Measurements from ENCODE around the gene GASK1A.
A peak's percentile ranks its signal among the peaks of the same experiment; 100 is the strongest.

Gene GASK1A

DNA sequence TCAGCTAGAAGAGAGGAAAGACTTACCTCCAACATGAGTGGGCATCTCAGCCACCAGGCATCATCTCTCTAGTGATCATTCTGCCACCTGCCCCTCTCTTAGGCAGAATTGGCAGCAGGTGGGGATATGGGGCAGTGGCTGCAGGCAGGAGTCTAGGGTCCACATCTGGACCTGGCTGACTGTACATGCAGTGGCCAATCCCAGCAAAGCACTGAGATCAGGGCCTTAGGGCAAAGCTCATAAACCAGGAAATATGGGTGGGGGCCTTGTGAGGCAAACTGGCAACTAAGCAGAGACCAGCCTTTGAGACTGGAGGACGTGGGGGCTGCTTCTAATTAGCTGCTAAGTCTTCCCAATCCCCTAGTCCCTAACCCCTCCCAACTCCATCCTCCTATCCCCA is 113.9 kb downstream of the GASK1A start:
- DNase-seq: no peak

DNA sequence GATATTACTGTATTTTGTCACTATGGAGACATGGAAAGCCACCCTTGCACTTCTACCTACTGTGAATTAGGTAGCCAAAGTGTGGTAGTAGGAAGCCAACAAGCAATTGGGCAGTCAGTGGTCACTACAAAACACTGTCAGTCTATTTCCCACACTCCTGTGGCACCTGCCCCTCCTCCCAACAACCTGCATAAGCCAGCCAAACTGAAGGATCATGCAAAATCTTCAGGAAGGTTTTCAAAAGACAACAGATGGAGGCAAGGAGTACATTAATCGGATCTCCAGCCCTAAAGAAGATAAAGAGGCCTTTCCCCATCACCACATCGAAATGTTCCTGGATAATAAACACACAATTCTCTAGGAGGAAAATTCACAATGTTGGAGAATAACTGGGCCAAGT is 114.9 kb downstream of the GASK1A start:
- no peak for DNase-seq

DNA sequence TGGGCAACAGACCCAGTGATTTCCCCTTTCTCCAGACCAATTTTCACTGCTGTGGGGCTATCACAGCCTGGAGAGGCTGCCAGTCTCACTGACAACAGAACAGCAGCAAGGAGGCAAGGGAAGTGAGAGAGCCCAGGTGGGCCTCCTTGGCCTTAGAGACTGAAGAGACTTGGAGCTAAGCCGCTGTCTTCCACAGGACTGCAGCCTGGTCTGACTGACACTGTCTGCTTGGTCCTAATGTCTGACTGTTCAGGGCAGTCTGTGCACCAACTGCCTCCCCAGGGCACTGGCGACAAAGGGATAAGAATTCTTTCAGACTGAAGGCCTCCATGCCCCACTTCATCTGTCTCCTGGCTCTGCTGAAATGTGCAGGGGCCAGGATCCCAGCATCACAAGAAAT is 115.3 kb downstream of the GASK1A start:
- no peak for DNase-seq

DNA sequence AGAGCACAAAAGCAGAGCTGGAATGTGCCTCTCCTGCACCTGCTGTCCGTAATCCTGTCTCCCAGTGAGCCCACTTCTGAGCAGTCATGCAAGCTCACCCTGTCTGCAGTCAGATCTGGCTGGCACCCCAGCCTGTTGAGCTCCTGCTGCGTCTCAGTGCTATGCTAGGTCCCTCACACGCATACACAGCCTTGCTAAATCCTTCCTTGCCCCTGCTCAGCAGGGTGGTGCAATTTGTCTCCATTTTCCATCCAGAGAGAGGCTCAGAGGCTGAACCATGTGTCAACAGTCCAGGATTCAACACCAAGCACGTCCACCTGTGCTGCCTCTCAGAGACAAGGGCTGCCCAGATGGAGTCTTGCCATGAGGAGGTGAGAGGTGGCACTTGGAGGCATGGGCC is 115.7 kb downstream of the GASK1A start:
- DNase-seq: no peak

DNA sequence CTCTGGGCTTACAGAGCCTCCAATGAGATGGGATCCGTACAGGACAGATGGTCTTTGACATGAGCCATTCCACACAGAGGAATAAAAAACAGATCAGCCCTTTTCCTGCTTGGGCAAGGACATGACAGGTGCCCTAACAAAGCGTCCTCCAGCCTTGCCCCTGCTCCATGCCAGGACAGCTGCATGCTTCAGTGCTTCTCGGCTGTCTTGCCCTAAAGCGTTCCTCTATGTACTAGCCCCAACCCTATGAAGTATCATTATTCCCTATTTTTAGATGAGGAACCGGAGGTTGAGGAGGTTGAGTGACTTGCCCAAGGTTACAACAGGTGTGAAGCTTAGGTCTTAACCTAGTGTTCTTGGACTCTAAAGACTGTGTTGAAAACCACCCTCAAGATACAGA is 116.3 kb downstream of the GASK1A start:
- DNase-seq: no peak

DNA sequence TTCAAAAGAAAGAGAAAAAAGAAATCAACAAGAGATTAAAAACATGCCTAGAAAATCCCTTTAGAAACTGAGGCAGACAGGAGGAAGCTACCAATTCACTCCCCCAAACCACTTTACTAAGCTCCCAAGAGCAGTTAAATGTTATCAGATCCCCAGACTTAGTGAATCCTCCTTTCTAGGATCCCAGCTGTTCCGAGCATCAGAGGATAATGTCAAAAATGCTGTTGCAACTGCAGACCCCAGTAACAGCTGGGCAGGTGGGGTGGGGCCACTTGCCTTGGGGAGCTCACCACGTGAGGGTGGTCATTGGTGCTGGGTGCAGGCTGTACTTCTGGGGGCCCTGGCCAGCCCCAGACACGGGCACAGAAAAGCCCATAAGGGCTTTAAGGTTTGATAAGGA is 117.7 kb downstream of the GASK1A start:
- no peak for DNase-seq

DNA sequence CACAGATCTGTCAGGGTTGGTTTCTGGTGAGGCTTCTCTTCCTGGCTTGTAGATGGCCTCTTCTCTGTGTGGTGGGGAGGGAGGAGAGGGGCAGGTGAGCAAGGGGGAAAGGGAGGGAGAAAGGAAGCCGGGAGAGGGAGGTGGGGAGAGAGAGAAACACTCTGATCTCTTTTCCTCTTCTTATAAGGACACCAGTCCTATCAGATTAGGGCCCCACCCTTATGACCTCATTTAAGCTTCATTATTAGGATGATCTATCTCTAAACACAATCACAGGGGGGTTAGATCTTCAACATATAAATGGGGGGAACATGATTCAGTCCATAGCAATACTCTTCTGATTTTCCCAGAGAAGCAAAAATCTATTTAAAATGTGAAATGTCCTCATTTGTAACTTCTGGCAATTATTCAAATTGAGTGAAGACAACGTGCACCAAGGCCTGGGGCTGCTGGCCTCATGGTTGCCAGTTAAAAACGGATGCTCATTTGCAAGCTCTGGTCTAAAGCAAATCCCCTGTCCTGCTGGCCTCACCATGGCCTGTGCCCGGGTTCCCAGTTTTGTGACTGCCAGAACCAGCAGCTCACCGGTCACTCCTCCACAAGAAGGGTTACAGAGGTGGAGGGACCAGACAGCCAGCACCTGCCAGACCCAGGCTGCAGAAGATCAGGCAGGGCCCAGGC is 118.4 kb downstream of the GASK1A start:
- DNase-seq: no peak

DNA sequence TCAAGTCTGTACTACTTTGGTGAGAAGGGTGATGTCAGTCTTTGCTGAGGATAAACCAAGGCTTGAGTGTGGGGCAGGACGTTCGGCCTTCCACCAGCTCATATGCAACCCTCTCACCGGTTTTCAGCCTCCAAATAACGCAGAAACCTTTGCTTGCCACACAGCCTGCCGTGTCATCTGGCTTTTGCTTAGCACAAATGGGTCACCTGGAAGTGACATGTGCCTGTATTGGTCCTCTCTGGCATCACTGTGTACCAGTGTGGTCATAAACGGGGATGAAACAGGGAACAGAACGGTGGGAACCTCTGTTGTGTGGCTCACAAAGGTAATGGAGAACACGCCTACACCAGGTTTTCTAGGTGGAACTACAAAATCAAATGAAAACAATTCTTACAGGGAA is 119.7 kb downstream of the GASK1A start:
- DNase-seq: no peak

DNA sequence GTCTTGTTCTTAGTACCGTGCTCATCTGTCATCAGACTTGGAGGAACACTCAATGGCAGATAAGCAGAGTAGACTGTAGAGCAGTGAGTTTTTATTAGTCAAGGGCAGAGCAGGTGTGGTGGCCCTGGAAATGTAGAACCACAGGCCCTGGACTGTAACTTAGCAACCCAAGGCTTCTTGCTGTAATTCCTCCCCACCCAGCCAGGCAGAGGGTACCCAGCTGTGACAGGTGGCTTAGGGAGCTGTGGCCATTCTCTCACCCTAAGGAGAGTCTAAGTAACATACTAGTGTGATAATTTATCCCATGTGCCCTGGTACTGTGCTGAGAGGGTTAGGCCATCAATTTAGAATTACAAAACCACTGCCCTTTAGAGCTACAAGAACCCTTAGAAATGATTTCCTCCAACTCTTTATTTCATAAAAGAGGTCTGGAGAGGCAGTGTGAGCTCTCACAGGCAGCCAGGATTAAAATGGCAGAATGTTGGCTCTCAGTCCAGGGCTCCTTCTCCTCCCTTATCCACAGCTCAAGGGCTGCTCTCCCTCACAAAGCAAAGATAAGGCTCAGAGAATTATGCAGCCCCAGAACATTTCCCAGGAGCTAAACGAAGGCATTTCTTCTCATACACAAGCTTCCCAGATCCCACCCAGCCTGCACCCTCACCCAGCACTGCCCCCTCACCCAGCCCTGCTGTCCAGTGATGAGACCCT is 123.8 kb downstream of the GASK1A start:
- DNase-seq: no peak

DNA sequence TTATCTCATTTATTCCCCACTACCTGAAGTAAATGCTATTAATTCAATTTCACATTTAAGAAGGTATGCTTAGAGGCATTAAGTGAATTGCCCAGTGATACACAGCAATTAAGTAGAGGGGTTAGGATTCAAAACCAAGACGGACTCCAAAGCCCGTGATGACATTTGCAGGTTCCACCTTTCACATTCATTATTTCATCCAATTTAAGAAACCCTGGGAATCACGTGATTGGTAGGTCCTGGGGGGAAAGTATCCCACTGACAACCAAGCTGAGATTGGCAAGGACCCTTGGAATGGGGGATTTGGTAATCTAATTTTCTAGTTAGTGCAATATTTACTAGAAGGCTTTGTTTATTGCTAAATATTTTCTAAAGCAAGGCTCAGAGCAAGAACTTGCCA is 124.9 kb downstream of the GASK1A start:
- DNase-seq: no peak

DNA sequence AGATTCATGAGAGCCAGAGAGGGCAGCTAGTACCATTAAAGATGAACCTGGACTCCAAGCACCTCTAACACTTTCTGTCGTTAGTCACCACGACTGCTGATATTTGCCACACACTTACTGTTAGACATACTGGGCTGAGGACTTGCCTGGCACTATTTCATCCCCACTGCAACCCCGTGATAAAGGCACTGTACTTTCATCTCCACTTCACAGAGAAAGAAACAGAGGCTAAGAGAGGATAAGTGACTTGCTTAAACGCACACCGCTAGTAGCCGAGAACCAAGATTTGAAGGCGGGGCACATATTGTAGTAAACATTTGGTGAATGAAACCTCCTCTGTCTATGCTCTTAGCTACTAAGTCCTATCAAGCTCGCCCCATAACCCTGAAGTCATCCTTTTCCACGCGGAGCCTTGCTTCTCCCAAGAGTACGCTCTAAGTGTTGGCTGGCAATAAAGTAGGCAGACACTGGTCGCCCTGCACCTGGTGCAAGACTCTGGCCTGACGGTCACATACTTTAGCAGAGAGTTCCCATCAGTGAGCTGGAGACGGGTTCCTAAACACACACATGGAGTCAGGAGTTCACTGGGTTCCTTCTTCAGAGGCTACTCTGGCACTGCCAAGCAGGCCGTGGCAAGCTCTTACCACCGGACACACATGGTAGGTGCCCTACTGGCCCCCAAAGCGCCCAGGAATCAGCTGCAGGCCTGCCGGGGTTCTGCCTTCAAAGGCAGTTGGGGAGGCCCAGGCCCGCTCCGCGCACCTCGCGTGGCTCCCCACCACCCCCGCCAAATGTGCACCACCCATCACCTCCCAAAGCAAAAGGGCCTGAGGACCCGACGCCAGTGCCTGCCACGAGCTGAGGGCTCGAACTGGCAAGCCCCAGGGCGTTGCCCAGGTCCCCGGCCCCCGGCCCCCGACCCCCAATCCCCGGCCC is 125.8 kb downstream of the GASK1A start:
- no peak for DNase-seq

DNA sequence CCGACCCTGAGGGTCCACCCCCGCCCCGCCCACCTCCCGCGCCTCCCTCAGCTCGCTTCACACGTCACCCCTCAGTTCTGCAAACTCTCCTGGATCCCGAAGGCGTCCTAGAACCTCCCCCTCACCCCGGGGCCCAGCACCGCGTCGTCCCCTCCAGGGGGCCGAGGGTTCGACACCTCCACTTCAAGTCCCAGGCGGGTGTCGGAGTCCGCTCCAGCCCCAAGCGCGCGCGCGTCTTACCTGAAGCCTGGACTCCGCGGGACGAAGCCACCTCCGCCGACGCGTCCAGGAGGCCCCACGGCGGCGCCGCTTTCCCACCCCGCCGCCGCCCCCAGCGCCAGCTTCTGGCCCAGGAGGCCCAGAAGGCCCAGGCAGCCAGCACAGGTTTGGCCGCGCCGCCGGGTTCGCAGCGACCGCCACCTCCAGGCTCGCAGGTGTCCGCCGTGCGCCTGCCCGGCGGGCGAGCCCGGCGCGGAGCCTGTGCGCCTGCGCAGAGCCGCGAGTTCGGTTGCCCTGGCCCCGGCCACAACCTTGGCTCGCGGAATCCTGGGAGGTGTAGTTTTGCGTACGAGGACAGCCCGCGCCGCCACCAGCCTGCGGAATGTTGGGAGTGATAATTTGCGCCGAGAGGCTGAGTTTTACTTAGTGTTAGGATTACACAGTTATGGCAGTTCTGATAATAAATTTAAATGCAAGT is 126.6 kb downstream of the GASK1A start, which contains the start of gene POMGNT2:
TSS of gene POMGNT2 (minus strand) at position 484 of the 697 bp plus-strand sequence. CDS start 24,648 bp downstream, outside the sequence.
- peak; percentile 91 for DNase-seq

DNA sequence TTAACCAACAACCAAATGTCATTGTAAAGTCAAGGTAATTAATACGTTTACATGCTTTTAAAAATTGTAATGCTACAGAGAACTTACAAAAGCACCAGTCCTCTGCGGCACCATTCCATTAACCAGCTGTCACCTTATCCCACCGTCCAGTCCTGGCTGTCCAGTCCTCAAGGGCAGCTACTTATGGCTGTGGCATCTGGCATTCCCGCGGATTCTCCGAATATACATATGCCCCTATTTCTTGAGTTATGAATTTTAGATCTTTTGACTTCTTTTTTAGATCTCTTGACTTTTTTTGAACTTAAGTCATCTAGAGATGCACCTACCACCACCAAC is 127.2 kb downstream of the GASK1A start:
- no peak for DNase-seq
